Prostate gland (tissue), 2 donors: ENCODE results near the gene ZNF277. TPM values are rescaled to one million over a fixed set of nuclear protein-coding genes. Genes with fewer than 3 reads are reported as not detected.

Experiments
- DNase-seq: peaks from one replicate; pipeline ENCODE4 v3.0.0-alpha.2; 2019; ENCODE audit warnings: low spot score
- H3K27ac ChIP-seq, 2 donors: fragments of 200-600 bp; sonication (generic); 2 replicates each; pipeline ENCODE4 v1.5.1; 2017 to 2019
- H3K27me3 ChIP-seq: fragments of 200-600 bp; sonication (generic); replicated peaks from 2 replicates; pipeline ENCODE4 v1.5.1; 2019; ENCODE audit not compliant: insufficient read depth
- H3K36me3 ChIP-seq, 2 donors: fragments of 200-600 bp; sonication (generic); 1 replicate in 1 of 2; 2 replicates in 1 of 2; pipeline versions ENCODE4 v1.5.1 to v1.8.1; 2017 to 2019
- H3K4me1 ChIP-seq: fragments of 200-600 bp; sonication (generic); replicated peaks from 2 replicates; pipeline ENCODE4 v1.5.1; 2019
- H3K4me3 ChIP-seq, 2 donors: fragments of 200-600 bp; sonication (generic); 2 replicates each; pipeline ENCODE4 v1.5.1; 2017 to 2019
- H3K9me3 ChIP-seq: fragments of 200-600 bp; sonication (generic); 2 replicates; pipeline ENCODE4 v1.5.1; 2017
- CTCF ChIP-seq, 4 experiments: fragments of 200-600 bp in 2 of 4; fragments of 450-650 bp in 2 of 4; sonication (generic) in 2 of 4; IDR thresholded peaks; 1 replicate in 3 of 4; 2 replicates in 1 of 4; pipeline ENCODE4 v1.5.1; 2016 to 2019; ENCODE audit warnings: antibody characterized with exemption in 4 of 4, mild to moderate bottlenecking in 2 of 4, moderate library complexity in 2 of 4
- POLR2A ChIP-seq: fragments of 450-650 bp; IDR thresholded peaks from one replicate; pipeline ENCODE4 v1.6.1; 2016; ENCODE audit warnings: antibody characterized with exemption, mild to moderate bottlenecking
- POLR2AphosphoS5 ChIP-seq: sonication (generic); formaldehyde crosslinking; IDR thresholded peaks from one replicate; pipeline ENCODE4 v1.6.1; 2017; ENCODE audit warnings: antibody characterized with exemption
- WGBS: methylation state at CpG from one replicate; pipeline ENCODE4 v1.1.5; 2018; 5-methylcytosine and 5-hydroxymethylcytosine counted together
- intact Hi-C: fragments of 100-400 bp; cut with DNase I; formaldehyde crosslinking; loops from one replicate; pipeline ENCODE4 v1.14.2; 2022
- total RNA-seq, 2 donors: library from RNA; depleted of rRNA; stranded (reverse); fragments of >200 nt; gene quantifications; one replicate each; pipeline ENCODE4 v1.1.0, GENCODE V29; 2016

Gene ZNF277
- total RNA-seq, 2 donors from 2014 or later: 23.0 to 33.1 TPM

GRCh38 chr7:112347088-112347487, 140.6 kb downstream of the ZNF277 start:
- no peak for DNase-seq
- no peak overlapping the region for H3K27ac ChIP-seq
- H3K4me1 ChIP-seq: no peaks in the 10 kb centered on the region
- no peaks in the 10 kb centered on the region for H3K27me3 ChIP-seq
- H3K4me3 ChIP-seq: no peak overlapping the region
- TF ChIP-seq POLR2AphosphoS5 (no peak), CTCF (IDR thresholded peaks at IDR 0.05) (no peak), POLR2A (no peak)
- intact Hi-C loops: no loop called here
- no peaks in the 10 kb centered on the region for H3K36me3 ChIP-seq
- H3K9me3 ChIP-seq: no peaks in the 10 kb centered on the region

- Histone ChIP-seq H3K4me3 (no peak overlapping the region), H3K4me1 (no peaks in the 10 kb centered on the region), H3K27ac (no peak overlapping the region), H3K36me3 (no peaks in the 10 kb centered on the region), H3K9me3 (no peaks in the 10 kb centered on the region), H3K27me3 (no peaks in the 10 kb centered on the region)
- TF ChIP-seq POLR2AphosphoS5 (no peak), POLR2A (no peak), CTCF (IDR thresholded peaks at IDR 0.05) (no peak)
- no peak for DNase-seq
- intact Hi-C loops: no loop called here
- 42% methylated on average over 1 of the region's 1 CpG for WGBS
These were observed 144.1 kb downstream of the ZNF277 start for GRCh38 chr7:112350585-112350984.

GRCh38 chr7:112356596-112356995, 150.1 kb downstream of the ZNF277 start:
- H3K9me3 ChIP-seq: no peaks in the 10 kb centered on the region
- H3K4me3 ChIP-seq: no peak overlapping the region
- H3K27me3 ChIP-seq: no peaks in the 10 kb centered on the region
- no peak overlapping the region for H3K27ac ChIP-seq
- no peak for DNase-seq
- H3K4me1 ChIP-seq: no peaks in the 10 kb centered on the region
- 67% methylated on average over 2 of the region's 2 CpGs for WGBS
- intact Hi-C loops: no loop called here
- H3K36me3 ChIP-seq: no peaks in the 10 kb centered on the region
- TF ChIP-seq POLR2A (no peak), POLR2AphosphoS5 (no peak)

- H3K4me3 ChIP-seq: no peak overlapping the region
- no peak overlapping the region for H3K27ac ChIP-seq
- no peaks in the 10 kb centered on the region for H3K27me3 ChIP-seq
- TF ChIP-seq CTCF (IDR thresholded peaks at IDR 0.05): no peak
- no peak for TF ChIP-seq POLR2A
- no peak for TF ChIP-seq POLR2AphosphoS5
- H3K9me3 ChIP-seq: no peaks in the 10 kb centered on the region
- no peaks in the 10 kb centered on the region for H3K36me3 ChIP-seq
- DNase-seq: no peak
- WGBS: 58% methylated on average over 4 of the region's 4 CpGs
- H3K4me1 ChIP-seq: no peaks in the 10 kb centered on the region
- intact Hi-C loops: no loop called here
These were observed 150.6 kb downstream of the ZNF277 start for GRCh38 chr7:112357136-112357535.

- no peaks in the 10 kb centered on the region for H3K9me3 ChIP-seq
- no peak for DNase-seq
- no peaks in the 10 kb centered on the region for H3K4me1 ChIP-seq
- H3K27ac ChIP-seq: no peak overlapping the region
- no peaks in the 10 kb centered on the region for H3K27me3 ChIP-seq
- no peak for TF ChIP-seq POLR2A
- TF ChIP-seq POLR2AphosphoS5: no peak
- TF ChIP-seq CTCF (IDR thresholded peaks at IDR 0.05): no peak
- no peak overlapping the region for H3K4me3 ChIP-seq
- intact Hi-C loops: no loop called here
- H3K36me3 ChIP-seq: no peaks in the 10 kb centered on the region
These were observed 152.0 kb downstream of the ZNF277 start for GRCh38 chr7:112358513-112358912.
